H1 (cell line): ENCODE data around the gene RIN3. TPM values are rescaled to one million over a fixed set of nuclear protein-coding genes. Genes with fewer than 3 reads are reported as not detected.
A peak's percentile ranks its signal among the peaks of the same experiment; 100 is the strongest.

Source experiments
- CTCF ChIA-PET: fragments of 300-600 bp; sonication (Branson Sonifier 250); formaldehyde crosslinking; loops from one replicate; lab custom pipeline; 2021; ENCODE audit not compliant: partially characterized antibody; lab: Charles Lee
- POLR2A ChIA-PET: fragments of 300-600 bp; sonication (Branson Sonifier 250); formaldehyde crosslinking; loops from one replicate; lab custom pipeline; 2021; ENCODE audit warnings: inconsistent platforms; ENCODE audit not compliant: partially characterized antibody; lab: Charles Lee
- DNase-seq, 2 experiments: peaks; one replicate each; pipeline versions ENCODE4 v3.0.0 to v3.0.0-alpha.2; 2010 to 2022; ENCODE audit warnings: low spot score in 2 of 2, low read depth in 1 of 2, mixed read lengths in 1 of 2
- FAIRE-seq: peaks from 2 replicates; lab custom pipeline; 2011; peaks lifted over from hg19 to GRCh38; lab: Jason Lieb, UNC
- H2AFZ ChIP-seq: 2 replicates; pipeline ENCODE4 v1.8.1; 2012; ENCODE audit warnings: low read length, inconsistent platforms
- H2AK5ac ChIP-seq: 2 replicates; pipeline ENCODE4 v1.6.1; 2013; ENCODE audit warnings: low read depth, low read length
- H2BK120ac ChIP-seq: replicated peaks from 2 replicates; pipeline ENCODE3; 2013; ENCODE audit warnings: low read depth, low read length, inconsistent platforms
- H2BK12ac ChIP-seq: 2 replicates; pipeline ENCODE4 v1.6.1; 2013; ENCODE audit warnings: low read depth, low read length
- H2BK15ac ChIP-seq: 2 replicates; pipeline ENCODE4 v1.6.1; 2013; ENCODE audit warnings: low read length
- H2BK20ac ChIP-seq: 2 replicates; pipeline ENCODE4 v1.6.1; 2013; ENCODE audit warnings: low read length
- H2BK5ac ChIP-seq: 2 replicates; pipeline ENCODE4 v1.6.1; 2013; ENCODE audit warnings: low read depth, low read length
- H3K14ac ChIP-seq: 2 replicates; pipeline ENCODE4 v1.6.1; 2013; ENCODE audit warnings: inconsistent platforms; ENCODE audit not compliant: insufficient read length
- H3K18ac ChIP-seq: 2 replicates; pipeline ENCODE4 v1.6.1; 2013; ENCODE audit warnings: low read length; ENCODE audit errors: extremely low read depth
- H3K23ac ChIP-seq: 2 replicates; pipeline ENCODE4 v1.6.1; 2013; ENCODE audit warnings: inconsistent platforms; ENCODE audit not compliant: insufficient read length
- H3K23me2 ChIP-seq: 2 replicates; pipeline ENCODE4 v1.6.1; 2013; ENCODE audit warnings: low read depth, low read length
- H3K27ac ChIP-seq: 2 replicates; pipeline ENCODE4 v1.6.1; 2011; ENCODE audit warnings: low read depth, low read length, inconsistent platforms
- H3K27me3 ChIP-seq, 4 experiments: replicated peaks in 1 of 4; 1 replicate in 1 of 4; 2 replicates in 3 of 4; pipeline versions ENCODE4 v1.6.1 to v1.8.1; 2011 to 2013; ENCODE audit warnings: low read length in 3 of 4, mild to moderate bottlenecking in 3 of 4, inconsistent platforms in 2 of 4, mixed read lengths in 2 of 4, moderate library complexity in 1 of 4; ENCODE audit not compliant: control insufficient read depth in 3 of 4, insufficient read depth in 3 of 4; ENCODE audit errors: extremely low read depth in 1 of 4
- H3K36me3 ChIP-seq, 4 experiments: 2 replicates each; pipeline versions ENCODE4 v1.6.1 to v1.8.1; 2011 to 2013; ENCODE audit warnings: mild to moderate bottlenecking in 4 of 4, low read length in 3 of 4, moderate library complexity in 2 of 4, control low read depth in 1 of 4, inconsistent platforms in 1 of 4; ENCODE audit not compliant: insufficient read depth in 4 of 4, control insufficient read depth in 2 of 4
- H3K4ac ChIP-seq: replicated peaks from 2 replicates; pipeline ENCODE3; 2013; ENCODE audit warnings: low read length, low read depth, mixed read lengths, inconsistent platforms; ENCODE audit not compliant: insufficient read length
- H3K4me1 ChIP-seq, 4 experiments: replicated peaks in 1 of 4; 1 replicate in 1 of 4; 2 replicates in 3 of 4; pipeline versions ENCODE4 v1.6.1 to v1.8.1; 2011 to 2013; ENCODE audit warnings: low read length in 3 of 4, inconsistent platforms in 2 of 4, mixed read lengths in 1 of 4; ENCODE audit not compliant: insufficient read depth in 4 of 4, control insufficient read depth in 3 of 4
- H3K4me2 ChIP-seq, 2 experiments: 2 replicates each; pipeline versions ENCODE4 v1.6.1 to v1.8.1; 2011 to 2013; ENCODE audit warnings: low read depth in 2 of 2, low read length in 2 of 2, control low read depth in 1 of 2, inconsistent platforms in 1 of 2, mild to moderate bottlenecking in 1 of 2; ENCODE audit not compliant: insufficient read depth in 1 of 2
- H3K4me3 ChIP-seq, 4 experiments: fragments of 200-600, 300-600 bp in 1 of 4; sonication (generic), shearing (Covaris generic), sonication (Bioruptor Twin) in 1 of 4; 2 replicates each; pipeline versions ENCODE4 v1.5.1 to v1.8.1; 2011 to 2016; ENCODE audit warnings: low read length in 4 of 4, low read depth in 3 of 4, control low read depth in 2 of 4, inconsistent platforms in 2 of 4, mild to moderate bottlenecking in 2 of 4, mixed read lengths in 1 of 4, moderate library complexity in 1 of 4; ENCODE audit not compliant: insufficient read depth in 2 of 4; ENCODE audit errors: extremely low read depth in 1 of 4
- H3K56ac ChIP-seq: replicated peaks from 2 replicates; pipeline ENCODE3; 2013; ENCODE audit warnings: low read depth, mild to moderate bottlenecking, mixed read lengths, low read length, inconsistent platforms; ENCODE audit not compliant: insufficient read length
- H3K79me1 ChIP-seq: 2 replicates; pipeline ENCODE4 v1.6.1; 2013; ENCODE audit warnings: low read depth, low read length, control low read depth
- H3K79me2 ChIP-seq, 2 experiments: 2 replicates each; pipeline versions ENCODE4 v1.6.1 to v1.8.1; 2012 to 2013; ENCODE audit warnings: low read length in 2 of 2, mild to moderate bottlenecking in 2 of 2, inconsistent platforms in 1 of 2; ENCODE audit not compliant: insufficient read depth in 2 of 2, control insufficient read depth in 1 of 2
- H3K9ac ChIP-seq, 4 experiments: replicated peaks in 1 of 4; 1 replicate in 1 of 4; 2 replicates in 3 of 4; pipeline versions ENCODE4 v1.6.1 to v1.8.1; 2011 to 2013; ENCODE audit warnings: low read depth in 3 of 4, low read length in 3 of 4, control low read depth in 2 of 4, mild to moderate bottlenecking in 2 of 4, moderate library complexity in 2 of 4, inconsistent platforms in 1 of 4; ENCODE audit errors: extremely low read depth in 1 of 4
- H3K9me3 ChIP-seq, 2 experiments: 2 replicates each; pipeline versions ENCODE4 v1.6.1 to v1.8.1; 2012 to 2013; ENCODE audit warnings: mild to moderate bottlenecking in 2 of 2, moderate library complexity in 2 of 2, control low read depth in 1 of 2, inconsistent platforms in 1 of 2, low read depth in 1 of 2, low read length in 1 of 2, mixed read lengths in 1 of 2; ENCODE audit not compliant: insufficient read depth in 2 of 2
- H4K20me1 ChIP-seq, 2 experiments: replicated peaks in 1 of 2; 2 replicates each; pipeline versions ENCODE3 to v1.8.1; 2011 to 2013; ENCODE audit warnings: inconsistent platforms in 2 of 2, low read length in 2 of 2, mild to moderate bottlenecking in 1 of 2; ENCODE audit not compliant: insufficient read depth in 2 of 2, control insufficient read depth in 1 of 2
- H4K5ac ChIP-seq: 2 replicates; pipeline ENCODE4 v1.6.1; 2013; ENCODE audit warnings: low read length, low read depth, mixed read lengths, inconsistent platforms; ENCODE audit not compliant: insufficient read length
- H4K8ac ChIP-seq: 2 replicates; pipeline ENCODE4 v1.8.0; 2013; ENCODE audit warnings: mild to moderate bottlenecking, moderate library complexity, low read length, inconsistent platforms; ENCODE audit not compliant: insufficient read depth; ENCODE audit errors: extremely low read depth
- H4K91ac ChIP-seq: replicated peaks from 2 replicates; pipeline ENCODE3; 2013; ENCODE audit warnings: low read length, mixed read lengths, inconsistent platforms; ENCODE audit not compliant: insufficient read length
- EP300 ChIP-seq, 2 experiments: IDR thresholded peaks; 1 replicate in 1 of 2; 2 replicates in 1 of 2; pipeline ENCODE4 v1.6.1; 2011 to 2012; ENCODE audit warnings: low read depth in 2 of 2, low read length in 2 of 2, mild to moderate bottlenecking in 2 of 2, borderline replicate concordance in 1 of 2, inconsistent platforms in 1 of 2, moderate library complexity in 1 of 2
- EZH2 ChIP-seq: fragments of 200-600 bp; sonication (generic); IDR thresholded peaks from 2 replicates; pipeline ENCODE4 v1.7.1; 2012; ENCODE audit warnings: low read depth, mild to moderate bottlenecking, moderate library complexity, low read length, inconsistent platforms; ENCODE audit not compliant: severe bottlenecking
- JUND ChIP-seq: IDR thresholded peaks from 2 replicates; pipeline ENCODE4 v1.6.1; 2011; ENCODE audit warnings: mild to moderate bottlenecking, improper control_type of control experiment, low read length
- SIN3A ChIP-seq, 2 experiments: IDR thresholded peaks in 1 of 2; conservative IDR thresholded peaks in 1 of 2; 2 replicates each; pipeline ENCODE4 v1.6.1; 2011 to 2012; ENCODE audit warnings: low read length in 2 of 2, improper control_type of control experiment in 1 of 2, low read depth in 1 of 2, mild to moderate bottlenecking in 1 of 2
- WGBS, 2 experiments: shearing (Covaris generic) in 1 of 2; methylation state at CpG; one replicate each; pipeline versions ENCODE4 v1.1.6 to v1.1.7; 2013 to 2015; ENCODE audit warnings: low lambda C conversion rate in 2 of 2, mixed read lengths in 2 of 2, inconsistent platforms in 1 of 2, low coverage in 1 of 2, missing lambda C conversion rate in 1 of 2; ENCODE audit not compliant: insufficient replicate concordance in 2 of 2, insufficient coverage in 1 of 2, insufficient read length in 1 of 2; ENCODE audit errors: extremely low coverage in 1 of 2, missing lambda C conversion rate in 1 of 2; 5-methylcytosine and 5-hydroxymethylcytosine counted together
- polyA plus RNA-seq, 7 experiments: library from polyadenylated mRNA; depleted of rRNA in 3 of 7; stranded (reverse) in 5 of 7; unstranded in 2 of 7; fragments of >200 nt in 5 of 7; fragments of 200-250 nt in 2 of 7; gene quantifications; 1 replicate in 5 of 7; 2 replicates in 1 of 7; 4 replicates in 1 of 7; pipeline versions ENCODE4 v1.2.1 to v1.2.3, GENCODE V29; 2011 to 2013; ENCODE audit warnings: missing spikeins in 2 of 7, mixed read lengths in 2 of 7
- total RNA-seq: library from RNA; stranded (reverse); fragmentation: NEBNext Ultra II Directional; extraction: Animal tissue kit (Norgen Biotek cat#: 25700); gene quantifications from 2 replicates; pipeline ENCODE4 v1.2.1, GENCODE V29; 2021

The RIN3 gene
- total and polyA plus RNA-seq, 2 of the 8 experiments (the other 6 are each of a cell fraction or from before 2014, with no cell fraction given) = 0.59 to 1.5 TPM

DNA sequence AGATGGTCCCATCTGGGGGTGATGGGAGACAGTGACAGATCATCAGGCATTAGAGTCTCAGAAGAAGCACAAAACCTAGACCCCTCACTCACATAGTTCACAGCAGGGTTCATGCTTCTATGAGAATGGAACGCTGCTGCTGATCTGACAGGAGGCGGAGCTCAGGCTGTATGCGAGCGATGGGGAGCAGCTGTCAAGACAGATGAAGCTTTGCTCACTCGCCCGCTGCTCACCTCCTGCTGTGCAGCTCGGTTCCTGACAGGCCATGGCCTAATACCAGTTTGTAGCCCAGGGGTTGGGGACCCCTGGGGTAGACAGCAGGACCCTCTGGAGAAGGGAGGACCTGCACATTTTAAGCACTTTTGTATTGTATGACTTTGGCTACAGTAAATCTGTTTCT, 123.6 kb downstream of the RIN3 start:
- DNase-seq (no peak), FAIRE-seq (no peak)
- Histone ChIP-seq H3K79me1 (no peaks in the 10 kb centered on the region), H2BK120ac (no peak overlapping the region), H3K27me3 (no peaks in the 10 kb centered on the region; a peak in 1 of 7 replicates), H2BK5ac (no peak overlapping the region), H4K5ac (no peak overlapping the region), H3K56ac (no peak overlapping the region), H3K9ac (no peak overlapping the region), H2BK12ac (no peak overlapping the region), H3K23me2 (no peaks in the 10 kb centered on the region), H3K18ac (no peak overlapping the region), H3K4me1 (peaks cover 0 to 2% (median under 1%) of the 10 kb centered on the region in 4 experiments; a peak in 1 of 7 replicates), H3K9me3 (no peaks in the 10 kb centered on the region), H3K79me2 (no peaks in the 10 kb centered on the region), H3K36me3 (no peaks in the 10 kb centered on the region), H4K20me1 (no peaks in the 10 kb centered on the region), H3K27ac (no peak overlapping the region), H3K14ac (no peak overlapping the region), H4K91ac (no peak overlapping the region), H2AFZ (no peak overlapping the region), H2BK15ac (no peak overlapping the region), H3K4ac (no peak overlapping the region), H3K4me3 (no peak overlapping the region), H4K8ac (no peak overlapping the region), H2AK5ac (no peak overlapping the region), H2BK20ac (no peak overlapping the region), H3K4me2 (no peak overlapping the region), H3K23ac (no peak overlapping the region)
- ChIA-PET CTCF (interaction anchor here (4.4 kb wide), 1 partner anchor 23 kb away, joined by 16 read pairs; no protein-coding TSS in a partner anchor), POLR2A (interaction anchor here (0.8 kb wide), 1 partner anchor 8 kb away, joined by 3 read pairs; no protein-coding TSS in a partner anchor)
- WGBS, 2 experiments = 28% methylated on average over 7 of the region's 7 CpGs; no CpG with 5 or more reads in 1 of the 2 experiments
- no peak for TF ChIP-seq EP300 (IDR thresholded peaks at IDR 0.05; ENCODE audit: borderline replicate concordance in 1 of 2, low read depth in 2 of 2, low read length in 2 of 2)
- TF ChIP-seq EZH2 = no peak
- no peak for TF ChIP-seq JUND
- peak; percentile 83 to 94; a peak in 3 of 4 replicates for TF ChIP-seq SIN3A (conservative IDR thresholded peaks at IDR 0.05 in 1 of 2, IDR thresholded peaks at IDR 0.05 in 1 of 2; ENCODE audit: low read depth in 1 of 2, low read length in 2 of 2)
